Esophagus (tissue), 2 donors: ENCODE data around the gene MRPL40. TPM values are rescaled to one million over a fixed set of nuclear protein-coding genes. Genes with fewer than 3 reads are reported as not detected.

Source experiments
- H3K27ac ChIP-seq, 2 donors: one replicate each; pipeline ENCODE4 v1.5.1; 2013; ENCODE audit warnings: low read depth in 2 of 2, mild to moderate bottlenecking in 2 of 2, inconsistent platforms in 1 of 2, low read length in 1 of 2, moderate library complexity in 1 of 2
- H3K27me3 ChIP-seq, 2 donors: one replicate each; pipeline ENCODE4 v1.6.1; 2013; ENCODE audit warnings: low read length in 2 of 2, control low read depth in 1 of 2, mild to moderate bottlenecking in 1 of 2; ENCODE audit not compliant: insufficient read depth in 2 of 2, control insufficient read depth in 1 of 2
- H3K36me3 ChIP-seq, 2 donors: one replicate each; pipeline ENCODE4 v1.6.1; 2013; ENCODE audit warnings: low read length in 1 of 2; ENCODE audit not compliant: control insufficient read depth in 2 of 2, insufficient read depth in 2 of 2
- H3K4me1 ChIP-seq, 2 donors: one replicate each; pipeline ENCODE4 v1.6.1; 2013; ENCODE audit warnings: low read length in 1 of 2; ENCODE audit not compliant: control insufficient read depth in 2 of 2, insufficient read depth in 2 of 2
- H3K4me3 ChIP-seq, 2 donors: one replicate each; pipeline ENCODE4 v1.5.1; 2013; ENCODE audit warnings: low read length in 2 of 2, mild to moderate bottlenecking in 2 of 2, low read depth in 1 of 2, moderate library complexity in 1 of 2
- H3K9me3 ChIP-seq, 2 donors: one replicate each; pipeline ENCODE4 v1.6.1; 2013; ENCODE audit warnings: mild to moderate bottlenecking in 2 of 2, low read depth in 1 of 2, low read length in 1 of 2, moderate library complexity in 1 of 2; ENCODE audit not compliant: control insufficient read depth in 2 of 2, insufficient read depth in 1 of 2
- WGBS, 2 donors: extraction: QIAGEN DNeasy Blood & Tissue Kit; methylation state at CpG; one replicate each; pipeline ENCODE4 v1.1.7; 2013; 5-methylcytosine and 5-hydroxymethylcytosine counted together
- polyA plus RNA-seq, 2 donors: library from polyadenylated mRNA; stranded (reverse); fragments of 200-250 nt; gene quantifications; one replicate each; pipeline ENCODE4 v1.2.3, GENCODE V29; 2013
- donor health status: healthy with polysubstance abuse.
- donor health status: Bipolar disorder and iron deficiency.

MRPL40 gene
- polyA plus RNA-seq, 2 donors = 27.9 to 46.2 TPM

GRCh38 chr22:19405652-19406051, 26.7 kb upstream of the MRPL40 start:
- no peaks in the 10 kb centered on the region for H3K9me3 ChIP-seq
- no peak overlapping the region for H3K4me3 ChIP-seq
- H3K27ac ChIP-seq = no peak overlapping the region
- no peaks in the 10 kb centered on the region for H3K4me1 ChIP-seq
- no peaks in the 10 kb centered on the region for H3K27me3 ChIP-seq
- 91 to 96% methylated on average over 8 of the region's 8 CpGs for WGBS, 2 donors
- H3K36me3 ChIP-seq = peaks cover 9 to 30% of the 10 kb centered on the region in 2 donors

GRCh38 chr22:19406281-19406811, 26.0 kb upstream of the MRPL40 start:
- 85 to 89% methylated on average over 3 of the region's 3 CpGs for WGBS, 2 donors
- Histone ChIP-seq H3K27ac (no peak overlapping the region), H3K4me3 (no peak overlapping the region), H3K9me3 (no peaks in the 10 kb centered on the region), H3K36me3 (peaks cover 9 to 24% of the 10 kb centered on the region in 2 donors), H3K27me3 (no peaks in the 10 kb centered on the region), H3K4me1 (no peaks in the 10 kb centered on the region)

GRCh38 chr22:19406846-19407245, 25.5 kb upstream of the MRPL40 start:
- no peaks in the 10 kb centered on the region for H3K27me3 ChIP-seq
- no peak overlapping the region for H3K27ac ChIP-seq
- no peaks in the 10 kb centered on the region for H3K9me3 ChIP-seq
- no peaks in the 10 kb centered on the region for H3K4me1 ChIP-seq
- no peak overlapping the region for H3K4me3 ChIP-seq
- H3K36me3 ChIP-seq = peaks cover 7 to 24% of the 10 kb centered on the region in 2 donors
- WGBS, 2 donors = 95 to 99% methylated on average over 4 of the region's 4 CpGs

DNA sequence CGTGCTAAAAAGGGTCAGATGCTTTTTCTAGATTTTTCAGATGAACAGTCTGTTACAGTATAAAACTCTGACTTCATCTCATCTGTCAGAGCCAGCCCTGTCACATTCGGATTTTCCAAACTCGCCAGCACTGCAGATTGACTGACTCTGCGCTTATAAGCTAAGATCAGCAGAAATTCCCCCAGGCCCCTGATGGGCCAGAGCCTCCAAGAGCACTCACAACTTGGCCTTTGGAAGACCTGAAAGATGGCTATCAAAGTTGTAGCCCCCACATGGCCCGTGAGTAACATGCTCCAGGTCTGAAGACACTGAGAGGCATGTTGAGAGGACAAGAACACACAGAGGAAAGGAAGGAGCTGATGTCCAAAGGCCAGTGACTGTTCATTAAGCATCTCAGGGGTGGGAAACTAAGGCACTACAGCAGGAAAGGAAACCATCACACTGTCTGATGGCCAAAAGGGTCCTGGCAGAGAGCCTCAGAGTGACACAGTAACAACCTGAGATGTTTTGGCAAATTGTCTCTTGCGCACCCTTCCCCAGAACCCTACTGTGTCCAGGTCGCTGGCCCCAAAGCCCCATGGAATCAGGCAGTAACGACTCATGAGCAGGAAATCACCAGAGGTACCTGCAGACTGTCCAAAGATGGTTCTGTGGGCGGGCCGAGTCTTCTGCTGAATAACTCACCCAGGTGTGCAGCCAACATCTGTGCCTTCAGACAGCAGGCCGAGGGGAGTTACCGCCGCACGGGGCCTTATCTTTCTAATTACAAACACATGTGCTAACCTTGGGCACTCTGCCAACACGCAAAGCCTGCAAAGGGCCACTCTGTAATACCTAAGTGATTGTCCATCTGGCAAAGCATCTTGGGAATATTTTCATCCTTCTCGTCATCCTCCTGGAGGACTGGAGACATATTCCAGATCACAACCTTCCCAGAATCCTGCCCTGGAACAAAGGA, 24.4 kb upstream of the MRPL40 start:
- WGBS, 2 donors = 75 to 86% methylated on average over 16 of the region's 16 CpGs
- no peaks in the 10 kb centered on the region for H3K4me1 ChIP-seq
- H3K4me3 ChIP-seq = no peak overlapping the region
- H3K27me3 ChIP-seq = no peaks in the 10 kb centered on the region
- no peaks in the 10 kb centered on the region for H3K9me3 ChIP-seq
- peaks cover 7 to 24% of the 10 kb centered on the region in 2 donors for H3K36me3 ChIP-seq
- H3K27ac ChIP-seq = no peak overlapping the region

DNA sequence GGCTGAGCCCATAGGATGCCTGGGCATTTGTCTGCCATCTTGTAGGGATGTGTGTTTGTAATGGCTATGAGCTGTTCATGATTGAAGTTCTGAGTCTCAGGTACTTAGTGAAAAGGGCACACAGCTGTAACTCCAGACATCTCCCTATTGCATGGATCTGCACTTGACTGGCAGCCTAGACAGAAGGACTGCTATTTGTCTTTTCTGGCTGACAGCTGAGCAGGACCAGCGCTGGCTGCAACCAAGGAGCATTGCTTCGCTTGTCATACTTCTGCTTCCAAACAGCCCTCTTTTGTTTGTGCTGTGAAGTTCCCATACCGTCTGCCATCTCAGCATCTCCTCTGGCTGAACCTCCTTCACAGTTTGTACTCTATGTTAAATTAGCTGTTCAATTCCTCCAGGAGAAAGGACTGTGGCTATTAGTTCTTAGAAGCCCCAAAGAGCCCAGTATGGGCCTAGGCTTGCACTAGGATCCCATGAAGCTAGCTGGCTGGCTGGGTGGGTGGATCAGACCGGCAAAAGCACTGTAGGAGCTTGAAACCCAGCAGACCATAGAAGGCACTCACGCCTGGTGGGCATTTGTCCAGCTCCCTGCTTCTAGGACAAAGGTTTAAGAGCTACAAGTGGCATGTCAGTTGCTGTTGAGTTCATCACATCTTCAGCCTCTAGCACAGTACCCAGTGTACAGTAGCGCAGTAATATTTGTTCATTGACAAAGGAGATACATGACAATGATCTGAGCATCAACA, 21.2 kb upstream of the MRPL40 start:
- peaks cover 7 to 13% of the 10 kb centered on the region in 2 donors for H3K36me3 ChIP-seq

DNA sequence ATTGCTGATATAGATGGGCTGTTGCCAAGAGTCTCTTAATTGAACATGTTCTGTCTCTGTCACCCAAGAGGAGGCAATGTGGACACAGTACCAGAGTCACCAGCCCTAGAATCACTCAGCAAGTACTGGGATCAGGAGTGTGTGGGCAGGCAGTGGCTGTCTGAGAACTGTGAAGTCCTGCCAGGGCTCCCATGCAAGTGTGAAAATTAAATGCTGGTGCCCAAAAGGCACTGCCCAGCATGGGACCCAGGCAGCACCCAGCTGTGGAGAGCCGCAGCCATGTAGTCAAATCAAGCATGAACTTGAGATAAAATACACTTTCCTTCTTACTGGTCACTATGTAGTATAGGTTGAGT, 20.7 kb upstream of the MRPL40 start:
- no peaks in the 10 kb centered on the region for H3K9me3 ChIP-seq
- no peak overlapping the region for H3K4me3 ChIP-seq
- no peaks in the 10 kb centered on the region for H3K27me3 ChIP-seq
- no peak overlapping the region for H3K27ac ChIP-seq
- H3K4me1 ChIP-seq = peaks cover 0 to 3% of the 10 kb centered on the region in 2 donors
- WGBS, 2 donors = 96 to 100% methylated on average over 1 of the region's 1 CpG
- peaks cover 3 to 10% of the 10 kb centered on the region in 2 donors for H3K36me3 ChIP-seq

More for the DNA sequence above, 21.2 kb upstream of the MRPL40 start:
- H3K27ac ChIP-seq = no peak overlapping the region
- H3K4me1 ChIP-seq = peaks cover 0 to 3% of the 10 kb centered on the region in 2 donors
- H3K4me3 ChIP-seq = no peak overlapping the region
- no peaks in the 10 kb centered on the region for H3K9me3 ChIP-seq
- WGBS, 2 donors = 93 to 94% methylated on average over 6 of the region's 6 CpGs
- no peaks in the 10 kb centered on the region for H3K27me3 ChIP-seq

DNA sequence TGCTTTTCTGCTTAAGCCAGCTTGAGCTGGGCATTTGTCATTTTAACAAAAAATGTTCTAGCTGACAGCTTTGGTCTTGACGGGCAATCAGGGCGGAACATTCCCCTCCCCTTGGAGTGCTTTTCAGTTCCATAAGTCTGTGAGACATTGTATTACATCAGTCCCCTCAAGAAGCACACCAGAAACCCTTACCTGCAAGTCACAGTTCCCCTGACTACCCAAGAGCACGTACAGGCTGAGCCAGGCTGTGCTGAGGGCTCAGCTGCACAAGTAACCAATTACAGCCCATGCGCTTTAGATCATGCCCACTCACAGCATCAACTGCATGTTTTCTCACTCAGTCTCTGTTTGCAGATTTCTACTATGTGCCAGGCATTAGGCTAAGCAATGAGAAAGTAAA, 19.9 kb upstream of the MRPL40 start:
- H3K27ac ChIP-seq = no peak overlapping the region
- peaks cover 0 to 10% of the 10 kb centered on the region in 2 donors for H3K36me3 ChIP-seq
- WGBS, 2 donors = 84 to 93% methylated on average over 4 of the region's 4 CpGs
- no peak overlapping the region for H3K4me3 ChIP-seq
- peaks cover 0 to 3% of the 10 kb centered on the region in 2 donors for H3K4me1 ChIP-seq
- no peaks in the 10 kb centered on the region for H3K27me3 ChIP-seq
- no peaks in the 10 kb centered on the region for H3K9me3 ChIP-seq

DNA sequence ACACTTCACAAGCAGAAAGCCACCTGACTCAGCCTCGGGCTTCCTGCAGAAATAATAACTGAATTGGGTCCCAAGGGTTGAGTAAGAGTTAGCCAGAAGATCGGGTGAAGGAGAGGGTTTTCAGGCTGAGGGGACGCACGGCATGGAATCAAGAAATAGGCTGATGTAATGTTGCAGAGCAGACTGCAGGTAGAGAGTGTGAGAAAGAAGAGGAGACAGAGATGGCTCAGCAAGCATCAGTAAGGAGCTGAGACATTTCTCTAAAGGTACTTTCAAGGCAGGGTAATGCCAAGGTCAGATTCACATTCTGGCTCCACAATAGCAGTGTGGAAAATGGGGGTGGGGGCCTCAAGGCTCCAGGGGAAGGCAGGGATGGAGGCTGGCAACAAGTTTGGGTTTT, 19.4 kb upstream of the MRPL40 start:
- Histone ChIP-seq H3K36me3 (peaks cover 0 to 6% of the 10 kb centered on the region in 2 donors), H3K4me1 (peaks cover 0 to 3% of the 10 kb centered on the region in 2 donors), H3K27ac (no peak overlapping the region), H3K27me3 (no peaks in the 10 kb centered on the region), H3K4me3 (no peak overlapping the region), H3K9me3 (no peaks in the 10 kb centered on the region)
- WGBS, 2 donors = 88 to 92% methylated on average over 4 of the region's 4 CpGs

GRCh38 chr22:19419086-19419463, 13.3 kb upstream of the MRPL40 start:
- H3K27ac ChIP-seq = no peak overlapping the region
- H3K36me3 ChIP-seq = no peaks in the 10 kb centered on the region
- H3K4me3 ChIP-seq = no peak overlapping the region
- peaks cover 0 to 8% of the 10 kb centered on the region in 2 donors for H3K4me1 ChIP-seq
- H3K9me3 ChIP-seq = no peaks in the 10 kb centered on the region
- WGBS, 2 donors = 78 to 79% methylated on average over 5 of the region's 5 CpGs
- no peaks in the 10 kb centered on the region for H3K27me3 ChIP-seq
